Stimulated activated naive CD8-positive, alpha-beta T cell treated with anti-CD3 and anti-CD28 coated beads, Interleukin-15, amount 100 ng/mL, for 72 hours (primary cell): ENCODE data around the gene PAPSS2.
A peak's percentile ranks its signal among the peaks of the same experiment; 100 is the strongest.

Experiments used
- ATAC-seq: fragments of 150-1000 bp; cut with Tn5 transposase; 2 replicates; pipeline ENCODE4 v1.10.0; 2021; ENCODE audit warnings: mild to moderate bottlenecking, moderate library complexity
- DNase-seq, 2 donors: peaks; one replicate each; pipeline ENCODE4 v3.0.0; 2021 to 2022
- H3K27ac Mint-ChIP-seq, 2 donors: one replicate each; pipeline ENCODE4 v1.8.0; 2022; ENCODE audit warnings: mild to moderate bottlenecking in 2 of 2, mixed read lengths in 2 of 2, moderate library complexity in 2 of 2
- H3K27me3 Mint-ChIP-seq: one replicate; pipeline ENCODE4 v1.8.0; 2022; ENCODE audit warnings: mixed read lengths
- H3K4me1 Mint-ChIP-seq: one replicate; pipeline ENCODE4 v1.8.0; 2022; ENCODE audit warnings: mild to moderate bottlenecking, mixed read lengths
- H3K4me3 Mint-ChIP-seq, 2 donors: one replicate each; pipeline ENCODE4 v1.8.0; 2022; ENCODE audit warnings: mild to moderate bottlenecking in 2 of 2, mixed read lengths in 2 of 2, moderate library complexity in 1 of 2
- H3K9me3 Mint-ChIP-seq, 2 donors: one replicate each; pipeline ENCODE4 v1.8.0; 2022; ENCODE audit warnings: mixed read lengths in 2 of 2

PAPSS2 gene

DNA sequence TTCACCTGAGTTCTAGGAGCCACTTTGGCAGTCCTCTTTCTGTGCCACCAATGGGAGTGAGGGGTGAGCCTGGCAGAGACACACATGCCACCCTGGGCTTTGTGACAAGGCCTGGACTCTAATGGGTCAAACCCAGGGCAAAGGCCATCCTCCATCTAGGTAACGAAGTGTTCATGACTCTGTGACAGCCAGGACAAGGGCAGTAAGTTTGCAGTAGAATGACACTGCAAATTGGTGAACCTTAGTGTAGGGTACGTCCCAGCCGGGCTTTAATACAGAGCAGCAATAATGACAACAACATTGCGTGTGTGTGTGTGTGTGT is 43.3 kb downstream of the PAPSS2 start:
- H3K4me1 Mint-ChIP-seq, result no peaks in the 10 kb centered on the region
- H3K9me3 Mint-ChIP-seq, result no peaks in the 10 kb centered on the region
- ATAC-seq, result no peak
- no peaks in the 10 kb centered on the region for H3K27me3 Mint-ChIP-seq
- H3K4me3 Mint-ChIP-seq, result no peak overlapping the region
- no peak overlapping the region for H3K27ac Mint-ChIP-seq
- no peak for DNase-seq

DNA sequence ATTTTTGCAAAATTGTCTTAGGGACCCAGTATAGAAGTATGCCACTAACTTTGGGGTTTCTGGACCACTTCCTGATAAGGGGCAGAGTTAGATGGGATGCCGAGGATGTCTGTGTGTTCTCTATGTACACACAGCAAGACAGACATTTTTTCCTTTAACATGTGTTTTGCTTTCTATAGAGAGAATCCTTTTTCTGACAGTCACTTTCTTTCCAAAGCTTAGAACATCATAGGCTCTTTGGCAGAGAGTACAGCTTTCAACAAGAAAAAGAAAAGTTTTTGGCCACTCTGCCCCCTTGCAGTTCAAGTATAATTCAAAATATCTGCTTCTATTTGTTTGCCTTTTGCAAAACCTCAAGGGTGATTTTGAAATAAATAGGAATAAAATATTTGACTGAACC is 44.1 kb downstream of the PAPSS2 start:
- Mint-ChIP-seq H3K4me3 (no peak overlapping the region), H3K4me1 (no peaks in the 10 kb centered on the region), H3K27ac (no peak overlapping the region), H3K27me3 (no peaks in the 10 kb centered on the region), H3K9me3 (no peaks in the 10 kb centered on the region)
- ATAC-seq (no peak), DNase-seq (no peak)

DNA sequence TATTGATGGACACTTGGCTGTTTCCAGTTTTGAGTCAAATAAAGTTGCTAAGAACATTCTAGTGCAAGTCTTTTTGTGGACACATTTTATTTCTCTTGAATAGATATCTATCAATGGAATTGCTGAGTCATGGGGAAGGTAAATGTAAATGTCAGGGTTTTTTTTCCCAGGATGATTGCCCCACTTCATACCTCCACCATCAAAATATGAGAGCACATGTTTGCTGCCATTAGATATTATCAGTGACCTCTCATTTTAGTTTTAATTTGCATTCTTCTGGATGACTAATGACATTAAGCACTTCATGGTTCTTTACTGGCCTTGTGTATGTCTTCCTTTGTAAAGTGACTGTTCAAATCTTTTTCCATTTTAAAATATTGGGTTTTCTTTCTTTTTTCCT is 45.7 kb downstream of the PAPSS2 start:
- no peak for DNase-seq
- no peak for ATAC-seq
- Mint-ChIP-seq H3K27ac (no peak overlapping the region), H3K4me1 (no peaks in the 10 kb centered on the region), H3K9me3 (no peaks in the 10 kb centered on the region), H3K27me3 (no peaks in the 10 kb centered on the region), H3K4me3 (no peak overlapping the region)

GRCh38 chr10:87706731-87707130 is 47.1 kb downstream of the PAPSS2 start:
- Mint-ChIP-seq H3K4me1 (no peaks in the 10 kb centered on the region), H3K4me3 (no peak overlapping the region), H3K9me3 (no peaks in the 10 kb centered on the region), H3K27ac (no peak overlapping the region), H3K27me3 (no peaks in the 10 kb centered on the region)
- DNase-seq (no peak), ATAC-seq (no peak)

DNA sequence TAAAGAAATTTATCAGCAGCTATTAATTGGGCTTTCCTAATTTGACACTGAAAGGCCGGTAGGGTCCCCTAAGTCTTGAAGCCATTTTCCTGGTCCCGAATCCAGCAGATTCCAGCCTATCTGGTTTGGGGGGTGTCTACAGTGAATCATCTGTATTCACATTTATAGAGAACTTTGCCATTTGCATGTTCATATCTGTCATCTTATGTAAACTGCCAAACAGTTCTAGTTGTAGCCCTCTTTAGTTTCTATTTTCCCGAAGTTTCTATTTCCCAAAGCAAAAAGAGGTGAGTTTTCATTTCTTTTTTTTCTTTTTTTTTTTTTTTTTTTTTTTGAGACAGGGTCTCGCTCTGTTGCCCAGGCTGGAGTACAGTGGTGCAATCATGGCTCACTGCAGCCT is 47.6 kb downstream of the PAPSS2 start:
- Mint-ChIP-seq H3K27me3 (no peaks in the 10 kb centered on the region), H3K9me3 (no peaks in the 10 kb centered on the region), H3K27ac (no peak overlapping the region), H3K4me3 (no peak overlapping the region), H3K4me1 (no peaks in the 10 kb centered on the region)
- ATAC-seq, result no peak
- no peak for DNase-seq

DNA sequence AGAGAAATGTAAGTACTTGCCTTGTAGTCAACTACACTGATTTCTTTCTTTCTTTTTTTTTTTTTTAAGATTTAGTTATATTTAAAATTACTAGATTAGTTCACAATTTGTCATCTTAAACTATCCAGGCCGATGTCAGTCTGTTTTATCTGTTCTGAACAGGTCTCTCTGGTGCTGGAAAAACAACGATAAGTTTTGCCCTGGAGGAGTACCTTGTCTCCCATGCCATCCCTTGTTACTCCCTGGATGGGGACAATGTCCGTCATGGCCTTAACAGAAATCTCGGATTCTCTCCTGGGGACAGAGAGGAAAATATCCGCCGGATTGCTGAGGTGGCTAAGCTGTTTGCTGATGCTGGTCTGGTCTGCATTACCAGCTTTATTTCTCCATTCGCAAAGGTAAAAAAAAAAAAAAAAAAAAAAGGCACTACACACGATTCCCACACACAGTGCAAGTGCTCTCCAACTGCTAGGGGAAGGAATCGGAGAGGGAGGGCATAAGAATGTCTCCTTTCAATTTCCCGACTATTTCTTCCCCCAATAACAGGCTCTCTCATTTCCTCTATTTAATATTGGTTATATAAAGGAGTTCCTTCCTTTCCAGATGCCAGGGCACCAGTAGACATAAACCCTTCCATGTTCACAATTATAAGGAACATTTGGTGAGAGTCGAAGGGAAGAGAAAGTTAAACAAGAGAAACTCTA is 53.4 kb downstream of the PAPSS2 start:
- H3K27ac Mint-ChIP-seq, result no peak overlapping the region
- no peak for DNase-seq

DNA sequence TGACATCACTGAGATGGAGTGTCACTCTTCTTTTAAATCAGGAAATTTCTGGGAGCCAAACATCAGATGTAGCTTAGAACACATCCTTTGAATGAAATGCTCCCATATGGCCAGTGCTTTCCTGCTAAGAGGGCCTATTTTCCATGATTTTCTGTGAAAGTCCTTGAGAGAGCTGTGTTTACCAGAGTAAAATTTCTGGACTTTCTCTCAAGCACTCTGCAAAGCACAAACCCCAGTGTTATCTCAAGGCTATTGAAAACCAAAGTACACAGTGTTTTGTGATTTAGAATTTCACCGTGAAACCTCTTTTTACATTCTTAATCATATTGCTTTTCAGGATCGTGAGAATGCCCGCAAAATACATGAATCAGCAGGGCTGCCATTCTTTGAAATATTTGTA is 54.0 kb downstream of the PAPSS2 start:
- Mint-ChIP-seq H3K4me1 (no peaks in the 10 kb centered on the region), H3K9me3 (no peaks in the 10 kb centered on the region), H3K27ac (no peak overlapping the region), H3K4me3 (no peak overlapping the region), H3K27me3 (peaks cover 21% of the 10 kb centered on the region)
- no peak for ATAC-seq
- DNase-seq, result no peak

More for the DNA sequence above, 53.4 kb downstream of the PAPSS2 start:
- no peak for ATAC-seq
- no peak overlapping the region for H3K4me3 Mint-ChIP-seq
- H3K4me1 Mint-ChIP-seq, result no peaks in the 10 kb centered on the region
- H3K27me3 Mint-ChIP-seq, result peaks cover 15% of the 10 kb centered on the region
- no peaks in the 10 kb centered on the region for H3K9me3 Mint-ChIP-seq

DNA sequence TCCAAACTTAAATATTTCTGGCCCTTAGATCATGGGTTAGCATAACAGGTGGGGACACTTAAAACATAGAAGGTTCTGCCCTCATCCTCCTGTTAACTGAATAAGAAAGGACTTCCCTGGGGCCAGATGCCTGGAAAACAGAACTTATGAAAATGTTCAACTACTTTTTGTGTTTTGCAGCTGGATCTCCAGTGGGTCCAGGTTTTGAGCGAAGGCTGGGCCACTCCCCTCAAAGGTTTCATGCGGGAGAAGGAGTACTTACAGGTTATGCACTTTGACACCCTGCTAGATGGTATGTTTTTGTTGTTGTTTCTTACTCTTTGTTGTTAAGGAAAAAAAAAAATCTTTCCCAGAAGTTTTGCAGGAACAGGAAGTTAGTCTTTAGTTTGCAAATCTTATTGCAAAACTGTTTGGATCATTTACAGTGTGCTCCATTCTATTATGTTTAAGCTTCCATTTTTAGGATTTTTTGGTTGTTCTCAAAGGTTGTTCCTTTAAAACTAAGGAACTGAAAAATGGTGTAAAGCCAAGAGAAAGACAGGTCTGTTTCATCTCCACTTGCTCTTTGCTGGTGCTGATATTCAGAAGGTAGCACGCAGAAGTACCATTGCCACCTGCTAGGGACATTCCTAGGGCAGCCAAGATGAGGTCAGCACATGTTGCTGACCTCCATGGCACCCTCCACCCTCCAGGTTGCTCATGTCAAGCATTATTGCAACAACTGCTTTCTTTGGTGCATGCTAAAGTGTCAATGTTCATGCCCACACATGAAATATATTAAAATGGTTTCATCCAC is 56.1 kb downstream of the PAPSS2 start:
- H3K27ac Mint-ChIP-seq, result no peak overlapping the region
- H3K4me1 Mint-ChIP-seq, result no peaks in the 10 kb centered on the region
- peaks cover 21% of the 10 kb centered on the region for H3K27me3 Mint-ChIP-seq
- DNase-seq, result no peak
- H3K9me3 Mint-ChIP-seq, result no peaks in the 10 kb centered on the region
- no peak for ATAC-seq
- H3K4me3 Mint-ChIP-seq, result no peak overlapping the region

DNA sequence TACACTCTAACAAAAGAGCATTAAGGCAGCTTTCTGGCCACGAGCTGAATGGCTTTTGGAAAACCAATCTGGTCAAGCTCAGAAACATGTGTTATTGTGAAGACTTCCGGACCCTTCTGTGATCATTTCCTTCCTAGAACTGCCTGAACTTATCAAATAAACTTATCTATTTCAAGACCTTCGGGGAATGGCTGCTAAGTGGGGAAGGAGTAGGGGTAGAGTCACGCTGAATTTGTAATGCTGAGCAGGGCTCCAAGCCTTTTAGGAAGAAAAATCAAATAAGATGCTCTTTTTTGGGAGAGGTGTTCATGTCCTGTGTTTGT is 56.6 kb downstream of the PAPSS2 start:
- no peak for ATAC-seq
- H3K27me3 Mint-ChIP-seq, result peaks cover 21% of the 10 kb centered on the region

GRCh38 chr10:87720665-87721064 is 61.0 kb downstream of the PAPSS2 start:
- ATAC-seq (peak; percentile 46), DNase-seq (no peak)
- Mint-ChIP-seq H3K27me3 (peaks cover 21% of the 10 kb centered on the region), H3K4me1 (no peaks in the 10 kb centered on the region), H3K9me3 (no peaks in the 10 kb centered on the region), H3K27ac (no peak overlapping the region), H3K4me3 (no peak overlapping the region)

More for the DNA sequence above, 56.6 kb downstream of the PAPSS2 start:
- H3K4me3 Mint-ChIP-seq, result no peak overlapping the region
- H3K27ac Mint-ChIP-seq, result no peak overlapping the region
- H3K9me3 Mint-ChIP-seq, result no peaks in the 10 kb centered on the region
- no peaks in the 10 kb centered on the region for H3K4me1 Mint-ChIP-seq
- no peak for DNase-seq

- Mint-ChIP-seq H3K9me3 (no peaks in the 10 kb centered on the region), H3K4me3 (no peak overlapping the region), H3K4me1 (no peaks in the 10 kb centered on the region), H3K27ac (no peak overlapping the region), H3K27me3 (peaks cover 18% of the 10 kb centered on the region)
- ATAC-seq, result no peak
- no peak for DNase-seq
These were observed 62.1 kb downstream of the PAPSS2 start for GRCh38 chr10:87721781-87722180.

DNA sequence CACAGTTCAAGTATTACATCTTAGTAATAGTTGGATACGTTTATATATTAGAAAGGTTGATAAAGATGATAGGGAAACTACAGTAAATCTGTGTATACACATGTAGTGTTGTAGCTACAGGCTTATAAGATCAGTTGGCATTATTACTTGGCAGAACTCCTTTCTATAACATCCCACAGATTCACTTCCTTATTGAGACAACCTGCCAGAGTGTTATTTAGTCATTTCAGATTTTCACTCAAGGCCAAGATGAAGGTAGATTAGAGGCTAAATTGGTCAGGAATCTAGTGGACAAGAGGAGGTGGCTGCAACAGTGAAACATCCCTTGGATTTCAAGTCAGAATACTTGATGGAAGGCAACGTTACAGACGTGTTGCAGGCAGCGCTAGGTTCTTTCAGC is 63.0 kb downstream of the PAPSS2 start:
- no peaks in the 10 kb centered on the region for H3K4me1 Mint-ChIP-seq
- peaks cover 9% of the 10 kb centered on the region for H3K27me3 Mint-ChIP-seq
- no peak for ATAC-seq
- no peak overlapping the region for H3K4me3 Mint-ChIP-seq
- H3K27ac Mint-ChIP-seq, result no peak overlapping the region
- no peak for DNase-seq
- no peaks in the 10 kb centered on the region for H3K9me3 Mint-ChIP-seq

DNA sequence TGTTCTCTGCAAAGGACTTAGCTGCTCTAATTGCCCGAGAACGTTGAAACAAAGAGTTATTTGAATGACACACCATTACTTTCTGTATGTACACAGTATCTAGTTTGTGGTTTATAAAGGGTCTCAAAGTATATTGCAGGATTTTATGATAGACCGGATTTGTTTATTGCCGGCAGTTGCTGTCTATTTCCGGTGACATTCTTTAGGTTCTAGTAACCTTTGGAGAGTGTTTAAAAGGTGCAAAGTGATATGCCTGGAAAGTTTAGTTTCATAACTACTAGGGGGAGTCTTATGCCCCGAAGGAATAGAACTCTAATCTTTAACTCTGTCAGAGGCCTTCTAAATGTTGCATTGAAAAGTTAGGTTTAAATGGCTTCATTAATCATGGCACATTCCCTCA is 63.8 kb downstream of the PAPSS2 start:
- Mint-ChIP-seq H3K4me1 (no peaks in the 10 kb centered on the region), H3K27ac (no peak overlapping the region), H3K4me3 (no peak overlapping the region), H3K9me3 (no peaks in the 10 kb centered on the region), H3K27me3 (peaks cover 1% of the 10 kb centered on the region)
- DNase-seq (no peak), ATAC-seq (no peak)

- H3K27me3 Mint-ChIP-seq, result no peaks in the 10 kb centered on the region
- no peaks in the 10 kb centered on the region for H3K9me3 Mint-ChIP-seq
- no peak for DNase-seq
- no peaks in the 10 kb centered on the region for H3K4me1 Mint-ChIP-seq
- no peak overlapping the region for H3K4me3 Mint-ChIP-seq
- no peak for ATAC-seq
- H3K27ac Mint-ChIP-seq, result no peak overlapping the region
These were observed 65.1 kb downstream of the PAPSS2 start for GRCh38 chr10:87724789-87725188.

GRCh38 chr10:87729940-87730339 is 70.3 kb downstream of the PAPSS2 start:
- Mint-ChIP-seq H3K27ac (no peak overlapping the region), H3K27me3 (peaks cover 14% of the 10 kb centered on the region), H3K9me3 (no peaks in the 10 kb centered on the region), H3K4me3 (no peak overlapping the region), H3K4me1 (no peaks in the 10 kb centered on the region)
- no peak for DNase-seq
- ATAC-seq, result no peak

GRCh38 chr10:87733081-87733480 is 73.4 kb downstream of the PAPSS2 start:
- no peak for DNase-seq
- no peak overlapping the region for H3K27ac Mint-ChIP-seq
- H3K9me3 Mint-ChIP-seq, result no peaks in the 10 kb centered on the region
- no peak overlapping the region for H3K4me3 Mint-ChIP-seq
- H3K27me3 Mint-ChIP-seq, result peaks cover 32% of the 10 kb centered on the region
- no peak for ATAC-seq
- no peaks in the 10 kb centered on the region for H3K4me1 Mint-ChIP-seq
